ENCODE data around the gene EGLN3. TPM values are rescaled to one million over a fixed set of nuclear protein-coding genes. Genes with fewer than 3 reads are reported as not detected.

Gene EGLN3
- total and polyA plus RNA-seq, 10 of the 15 experiments (the other 5 are each of a cell fraction or from before 2014, with no cell fraction given), result 0.42 to 8.1 (median 2.0) TPM

DNA sequence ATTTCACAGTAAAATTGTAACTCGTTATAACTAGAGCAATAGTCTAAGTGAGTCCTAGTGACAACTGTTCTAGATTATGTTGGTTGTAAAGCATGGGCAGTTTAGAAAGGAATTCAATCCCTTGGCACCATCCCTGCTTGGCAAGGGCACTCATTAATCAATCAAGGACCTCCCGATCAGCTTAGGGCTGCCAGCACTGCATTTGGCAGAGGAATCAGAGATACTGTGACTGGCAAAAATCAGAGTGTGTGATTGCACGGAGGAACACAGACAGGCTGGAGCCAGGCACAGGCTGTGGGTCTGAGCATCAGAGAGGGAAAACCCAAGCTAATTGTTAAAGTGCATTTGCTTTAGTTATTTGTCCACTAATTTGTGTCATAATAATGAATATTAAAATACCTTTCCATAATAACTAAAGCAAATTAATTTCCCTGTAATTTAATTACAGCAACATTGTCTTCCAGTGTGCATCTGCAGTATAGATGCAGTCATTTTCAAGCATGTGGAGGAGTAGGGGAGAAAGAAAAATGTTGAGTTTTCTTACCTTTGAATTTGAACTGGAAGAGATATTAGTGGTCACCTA is 3.2 kb upstream of the EGLN3 start (continued):
- TF ChIP-seq ETV6 (conservative IDR thresholded peaks at IDR 0.05 in 1 of 2, IDR thresholded peaks at IDR 0.05 in 1 of 2; ENCODE audit: borderline replicate concordance in 1 of 2, low read depth in 1 of 2), result no peak

DNA sequence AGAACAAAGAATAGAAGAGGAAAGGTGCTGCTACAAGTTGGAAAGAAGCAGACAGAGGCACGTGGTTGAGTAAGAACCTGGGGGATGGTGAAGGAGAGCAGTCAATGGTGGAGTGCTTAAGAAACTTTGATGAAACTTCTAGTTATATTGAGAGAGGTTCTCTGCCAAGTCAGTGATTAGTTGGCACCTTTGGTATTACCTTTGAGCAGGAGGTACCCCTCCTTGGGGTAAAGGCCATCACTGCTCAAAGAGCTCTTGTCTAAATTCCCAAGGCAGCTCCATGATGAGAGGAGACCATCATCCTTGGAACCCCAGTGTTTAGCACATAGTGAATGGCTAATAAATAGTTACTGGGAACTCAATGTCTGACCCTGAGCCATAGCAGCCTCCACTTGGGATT is 1.7 kb upstream of the EGLN3 start:
- in situ Hi-C loops (cut with MboI), result no loop called here
- ChIA-PET SMC1A (ENCODE audit: uncharacterized antibody, unreplicated experiment) (interaction anchor here (0.6 to 3.1 kb wide), 17 partner anchors 9 to 146 kb away, joined by 3 to 13 read pairs (median 4); no protein-coding TSS in a partner anchor), RAD21 (ENCODE audit: unreplicated experiment) (interaction anchor here (0.8 to 3.5 kb wide), 5 partner anchors 14 to 145 kb away, joined by 3 to 31 read pairs (median 5); no protein-coding TSS in a partner anchor), CTCF (interaction anchor here (1.6 to 1.7 kb wide), 3 partner anchors 9 to 59 kb away, joined by 3 to 10 read pairs (median 4); no protein-coding TSS in a partner anchor), POLR2A (interaction anchor here (1.4 to 1.7 kb wide), 4 partner anchors 12 to 123 kb away, joined by 4 read pairs; no protein-coding TSS in a partner anchor)
- ATAC-seq, result no peak
- no peak for DNase-seq (ENCODE audit: low read depth, low spot score)
- Histone ChIP-seq H3K9me3 (replicated peaks; ENCODE audit: control insufficient read depth, insufficient read depth, low read length) (no peaks in the 10 kb centered on the region; the same call in 1 of the 3 replicates), H3K4me2 (ENCODE audit: control insufficient read depth, insufficient read depth) (no peak overlapping the region), H3K79me2 (ENCODE audit: control insufficient read depth, insufficient read depth, low read length) (no peaks in the 10 kb centered on the region; the same call in 1 of the 2 replicates), H4K20me1 (ENCODE audit: control insufficient read depth, insufficient read depth) (no peaks in the 10 kb centered on the region), H3K36me3 (ENCODE audit: control insufficient read depth in 2 of 2, insufficient read depth in 2 of 2, low read length in 1 of 2) (no peaks in the 10 kb centered on the region), H3K27me3 (replicated peaks in 1 of 2; ENCODE audit: control insufficient read depth in 2 of 2, insufficient read depth in 2 of 2, low read length in 1 of 2) (peaks cover 0 to 8% of the 10 kb centered on the region in 2 experiments; a peak in 2 of 4 replicates), H3K4me1 (ENCODE audit: control insufficient read depth, insufficient read depth, low read length) (peaks cover 20% of the 10 kb centered on the region), H2AFZ (ENCODE audit: control insufficient read depth, low read depth, low read length) (no peak overlapping the region), H3K9ac (ENCODE audit: control insufficient read depth, insufficient read depth, low read length) (no peak overlapping the region), H3K27ac (ENCODE audit: control insufficient read depth, insufficient read depth) (no peak overlapping the region), H3K4me3 (no peak overlapping the region)
- TF ChIP-seq CEBPB (IDR thresholded peaks at IDR 0.05; ENCODE audit: borderline replicate concordance in 1 of 2, low read depth in 2 of 2, low read length in 2 of 2) (no peak), TCF12 (IDR thresholded peaks at IDR 0.05; ENCODE audit: low read depth, low read length) (no peak), IRF4 (IDR thresholded peaks at IDR 0.05; ENCODE audit: low read depth, low read length) (no peak), TCF7 (IDR thresholded peaks at IDR 0.05; ENCODE audit: borderline replicate concordance) (no peak), FOXK2 (IDR thresholded peaks at IDR 0.05) (no peak), RUNX3 (IDR thresholded peaks at IDR 0.05; ENCODE audit: low read length) (no peak), HDAC6 (IDR thresholded peaks at IDR 0.05; ENCODE audit: unreplicated experiment) (no peak), YY1 (IDR thresholded peaks at IDR 0.05; ENCODE audit: low read depth, low read length) (no peak), HCFC1 (IDR thresholded peaks at IDR 0.05; ENCODE audit: low read length) (no peak), CREM (IDR thresholded peaks at IDR 0.05; ENCODE audit: low read depth) (no peak), WRNIP1 (IDR thresholded peaks at IDR 0.05; ENCODE audit: borderline replicate concordance, low read depth, low read length) (no peak)
- TF ChIP-seq, protein P1, sequence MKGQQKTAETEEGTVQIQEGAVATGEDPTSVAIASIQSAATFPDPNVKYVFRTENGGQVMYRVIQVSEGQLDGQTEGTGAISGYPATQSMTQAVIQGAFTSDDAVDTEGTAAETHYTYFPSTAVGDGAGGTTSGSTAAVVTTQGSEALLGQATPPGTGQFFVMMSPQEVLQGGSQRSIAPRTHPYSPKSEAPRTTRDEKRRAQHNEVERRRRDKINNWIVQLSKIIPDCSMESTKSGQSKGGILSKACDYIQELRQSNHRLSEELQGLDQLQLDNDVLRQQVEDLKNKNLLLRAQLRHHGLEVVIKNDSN (IDR thresholded peaks at IDR 0.05; ENCODE audit: borderline replicate concordance, extremely low read length, insufficient read depth, low read depth, low read length), result no peak
- TF ChIP-seq, protein P2, sequence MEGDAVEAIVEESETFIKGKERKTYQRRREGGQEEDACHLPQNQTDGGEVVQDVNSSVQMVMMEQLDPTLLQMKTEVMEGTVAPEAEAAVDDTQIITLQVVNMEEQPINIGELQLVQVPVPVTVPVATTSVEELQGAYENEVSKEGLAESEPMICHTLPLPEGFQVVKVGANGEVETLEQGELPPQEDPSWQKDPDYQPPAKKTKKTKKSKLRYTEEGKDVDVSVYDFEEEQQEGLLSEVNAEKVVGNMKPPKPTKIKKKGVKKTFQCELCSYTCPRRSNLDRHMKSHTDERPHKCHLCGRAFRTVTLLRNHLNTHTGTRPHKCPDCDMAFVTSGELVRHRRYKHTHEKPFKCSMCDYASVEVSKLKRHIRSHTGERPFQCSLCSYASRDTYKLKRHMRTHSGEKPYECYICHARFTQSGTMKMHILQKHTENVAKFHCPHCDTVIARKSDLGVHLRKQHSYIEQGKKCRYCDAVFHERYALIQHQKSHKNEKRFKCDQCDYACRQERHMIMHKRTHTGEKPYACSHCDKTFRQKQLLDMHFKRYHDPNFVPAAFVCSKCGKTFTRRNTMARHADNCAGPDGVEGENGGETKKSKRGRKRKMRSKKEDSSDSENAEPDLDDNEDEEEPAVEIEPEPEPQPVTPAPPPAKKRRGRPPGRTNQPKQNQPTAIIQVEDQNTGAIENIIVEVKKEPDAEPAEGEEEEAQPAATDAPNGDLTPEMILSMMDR (IDR thresholded peaks at IDR 0.05 in 2 of 3, conservative IDR thresholded peaks at IDR 0.05 in 1 of 3; ENCODE audit: control insufficient read depth in 2 of 3, extremely low read depth in 1 of 3, insufficient read depth in 1 of 3, low read depth in 3 of 3, low read length in 3 of 3), result no peak
- no TSS peak for BruUV-seq (replicated peaks)
- intact Hi-C loops (cut with micrococcal nuclease; ENCODE audit: unreplicated experiment), result loop anchor here (10.0 kb wide), 1 partner anchor 108 kb away; no protein-coding TSS in a partner anchor
- no peak for FAIRE-seq
- 0% methylated on average over 1 of the region's 1 CpG for whole genome bisulfite sequencing (ENCODE audit: insufficient coverage, insufficient replicate concordance, low lambda C conversion rate, missing lambda C conversion rate)

Data from GM12878 (cell line).